CD8-positive, alpha-beta memory T cell (primary cell): ENCODE measurements around the gene NUB1. TPM values are rescaled to one million over a fixed set of nuclear protein-coding genes. Genes with fewer than 3 reads are reported as not detected.

Experiments used
- CTCF ChIA-PET: fragments of 350-600 bp; sonication (Branson Sonifier 250); formaldehyde crosslinking; loops from one replicate; lab custom pipeline; 2021; ENCODE audit warnings: antibody characterized with exemption; lab: Charles Lee
- POLR2A ChIA-PET: fragments of 350-600 bp; sonication (Branson Sonifier 250); formaldehyde crosslinking; loops from one replicate; lab custom pipeline; 2021; ENCODE audit warnings: antibody characterized with exemption; lab: Charles Lee
- DNase-seq, 5 donors: peaks; one replicate each; pipeline versions ENCODE4 v3.0.0 to v3.0.0-alpha.2; 2020 to 2022; ENCODE audit warnings: mixed read lengths in 1 of 5
- H3K27ac ChIP-seq: one replicate; pipeline ENCODE4 v1.7.0; 2013; ENCODE audit warnings: low read depth, mild to moderate bottlenecking, low read length, moderate library complexity
- H3K27me3 ChIP-seq: 2 replicates; pipeline ENCODE4 v1.7.0; 2013; ENCODE audit warnings: low read length, mild to moderate bottlenecking; ENCODE audit not compliant: insufficient read depth, poor library complexity, severe bottlenecking
- H3K36me3 ChIP-seq: 2 replicates; pipeline ENCODE4 v1.7.0; 2013; ENCODE audit warnings: mild to moderate bottlenecking, low read length, moderate library complexity; ENCODE audit not compliant: insufficient read depth
- H3K4me1 ChIP-seq: 2 replicates; pipeline ENCODE4 v1.7.0; 2013; ENCODE audit warnings: mild to moderate bottlenecking, low read length, moderate library complexity; ENCODE audit not compliant: insufficient read depth
- H3K4me3 ChIP-seq: 2 replicates; pipeline ENCODE4 v1.7.0; 2013; ENCODE audit warnings: mild to moderate bottlenecking, low read length
- H3K9me3 ChIP-seq: 2 replicates; pipeline ENCODE4 v1.7.0; 2013; ENCODE audit warnings: mild to moderate bottlenecking, low read length
- H3K27ac Mint-ChIP-seq, 8 donors: one replicate each; pipeline ENCODE4 v1.8.0; 2020 to 2021; ENCODE audit warnings: mixed read lengths in 8 of 8, mild to moderate bottlenecking in 6 of 8, inconsistent platforms in 3 of 8, moderate library complexity in 3 of 8
- H3K27me3 Mint-ChIP-seq, 2 donors: one replicate each; pipeline ENCODE4 v1.8.0; 2020 to 2021; ENCODE audit warnings: mixed read lengths in 2 of 2, mild to moderate bottlenecking in 1 of 2, moderate library complexity in 1 of 2
- H3K36me3 Mint-ChIP-seq, 3 donors: one replicate each; pipeline ENCODE4 v1.8.0; 2020 to 2021; ENCODE audit warnings: mixed read lengths in 3 of 3, inconsistent platforms in 1 of 3, mild to moderate bottlenecking in 1 of 3
- H3K4me1 Mint-ChIP-seq, 3 donors: one replicate each; pipeline ENCODE4 v1.8.0; 2020 to 2021; ENCODE audit warnings: mixed read lengths in 3 of 3, inconsistent platforms in 1 of 3, mild to moderate bottlenecking in 1 of 3
- H3K4me3 Mint-ChIP-seq, 7 donors: one replicate each; pipeline ENCODE4 v1.8.0; 2020 to 2021; ENCODE audit warnings: mixed read lengths in 7 of 7, mild to moderate bottlenecking in 6 of 7, moderate library complexity in 4 of 7, inconsistent platforms in 2 of 7
- H3K9me3 Mint-ChIP-seq, 5 donors: one replicate each; pipeline ENCODE4 v1.8.0; 2020 to 2022; ENCODE audit warnings: mixed read lengths in 5 of 5, mild to moderate bottlenecking in 3 of 5, moderate library complexity in 2 of 5, inconsistent platforms in 1 of 5
- polyA plus RNA-seq: library from polyadenylated mRNA; unstranded; fragments of 300-500 nt; fragmentation: Illumina TruSeq; gene quantifications from one replicate; pipeline ENCODE4 v1.2.3, GENCODE V29; 2021
- total RNA-seq, 2 experiments: library from RNA; stranded (reverse); gene quantifications; one replicate each; pipeline ENCODE4 v1.2.3, GENCODE V29; 2021

NUB1 gene
- total and polyA plus RNA-seq, 3 experiments from 2014 or later = 39.1 to 82.6 (median 46.1) TPM

- Histone ChIP-seq H3K4me3 (no peak overlapping the region), H3K4me1 (peaks cover 39% of the 10 kb centered on the region), H3K27me3 (no peaks in the 10 kb centered on the region), H3K27ac (peak overlapping the region; percentile 40), H3K9me3 (no peaks in the 10 kb centered on the region), H3K36me3 (peaks cover 44% of the 10 kb centered on the region)
- Mint-ChIP-seq H3K36me3 (peaks cover 5 to 83% (median 15%) of the 10 kb centered on the region in 3 donors), H3K4me1 (peaks cover 38 to 72% (median 48%) of the 10 kb centered on the region in 3 donors), H3K27me3 (peaks cover 0 to 2% of the 10 kb centered on the region in 2 donors), H3K27ac (peak overlapping the region in 7 of 8 donors; percentile 95 to 99 (median 96)), H3K9me3 (no peaks in the 10 kb centered on the region), H3K4me3 (peak overlapping the region in 2 of 7 donors; percentile 19 to 87)
- ChIA-PET POLR2A (interaction anchor here (5.1 kb wide), 1 partner anchor 11 kb away, joined by 19 read pairs; the partner anchor contains the start of gene NUB1), CTCF (interaction anchor here (0.7 to 9.2 kb wide), 13 partner anchors 10 to 416 kb away, joined by 3 to 118 read pairs (median 4); no protein-coding TSS in a partner anchor)
- no peak for DNase-seq
Observed at GRCh38 chr7:151352512-151352911, 10.9 kb downstream of the NUB1 start.

- no peaks in the 10 kb centered on the region for H3K9me3 Mint-ChIP-seq
Observed at GRCh38 chr7:151361193-151361959, 19.8 kb downstream of the NUB1 start.

GRCh38 chr7:151363182-151363581 lies 21.6 kb downstream of the NUB1 start:
- no peaks in the 10 kb centered on the region for H3K27me3 Mint-ChIP-seq

More at GRCh38 chr7:151361193-151361959, 19.8 kb downstream of the NUB1 start:
- Histone ChIP-seq H3K36me3 (peaks cover 14% of the 10 kb centered on the region), H3K4me1 (no peaks in the 10 kb centered on the region), H3K4me3 (no peak overlapping the region), H3K27me3 (no peaks in the 10 kb centered on the region), H3K9me3 (no peaks in the 10 kb centered on the region), H3K27ac (no peak overlapping the region)
- POLR2A ChIA-PET = no interaction called here
- H3K4me3 Mint-ChIP-seq = no peak overlapping the region
- H3K27ac Mint-ChIP-seq = peak overlapping the region in 2 of 8 donors; percentile 46 to 57
- no peaks in the 10 kb centered on the region for H3K27me3 Mint-ChIP-seq
- no peak for DNase-seq
- CTCF ChIA-PET = interaction anchor here (1.3 to 2.2 kb wide), 3 partner anchors 9 to 87 kb away, joined by 4 to 8 read pairs (median 4); no protein-coding TSS in a partner anchor
- peaks cover 5 to 6% (median 5%) of the 10 kb centered on the region in 3 donors for H3K4me1 Mint-ChIP-seq
- peaks cover 15 to 67% (median 21%) of the 10 kb centered on the region in 3 donors for H3K36me3 Mint-ChIP-seq

GRCh38 chr7:151366166-151366879 lies 24.7 kb downstream of the NUB1 start:
- no peaks in the 10 kb centered on the region for H3K9me3 Mint-ChIP-seq
- H3K36me3 ChIP-seq = peaks cover 22% of the 10 kb centered on the region

More at GRCh38 chr7:151363182-151363581, 21.6 kb downstream of the NUB1 start:
- Mint-ChIP-seq H3K9me3 (no peaks in the 10 kb centered on the region), H3K4me1 (peaks cover 8 to 13% (median 9%) of the 10 kb centered on the region in 3 donors), H3K36me3 (peaks cover 13 to 62% (median 23%) of the 10 kb centered on the region in 3 donors), H3K27ac (peak overlapping the region in 4 of 8 donors; percentile 3 to 61 (median 32)), H3K4me3 (no peak overlapping the region)
- H3K9me3 ChIP-seq = no peaks in the 10 kb centered on the region
- POLR2A ChIA-PET = no interaction called here
- no peak overlapping the region for H3K4me3 ChIP-seq
- no peaks in the 10 kb centered on the region for H3K27me3 ChIP-seq
- CTCF ChIA-PET = interaction anchor here (1.2 to 2.2 kb wide), 4 partner anchors 11 to 86 kb away, joined by 3 to 8 read pairs (median 4); no protein-coding TSS in a partner anchor
- H3K4me1 ChIP-seq = peaks cover 6% of the 10 kb centered on the region
- no peak for DNase-seq
- no peak overlapping the region for H3K27ac ChIP-seq
- H3K36me3 ChIP-seq = peaks cover 16% of the 10 kb centered on the region

GRCh38 chr7:151366880-151367222 lies 25.2 kb downstream of the NUB1 start:
- Mint-ChIP-seq H3K4me1 (peaks cover 10 to 17% (median 14%) of the 10 kb centered on the region in 3 donors), H3K9me3 (no peaks in the 10 kb centered on the region), H3K4me3 (no peak overlapping the region), H3K27me3 (no peaks in the 10 kb centered on the region), H3K27ac (peak overlapping the region in 5 of 8 donors; percentile 36 to 68 (median 55)), H3K36me3 (peaks cover 11 to 65% (median 18%) of the 10 kb centered on the region in 3 donors)
- DNase-seq = no peak
- ChIA-PET CTCF (interaction anchor here (0.7 to 6.8 kb wide), 7 partner anchors 14 to 393 kb away, joined by 3 to 138 read pairs (median 5); no protein-coding TSS in a partner anchor), POLR2A (no interaction called here)
- H3K9me3 ChIP-seq = no peaks in the 10 kb centered on the region
- H3K27ac ChIP-seq = no peak overlapping the region
- no peak overlapping the region for H3K4me3 ChIP-seq
- no peaks in the 10 kb centered on the region for H3K27me3 ChIP-seq
- peaks cover 18% of the 10 kb centered on the region for H3K36me3 ChIP-seq
- H3K4me1 ChIP-seq = peaks cover 9% of the 10 kb centered on the region

More at GRCh38 chr7:151366166-151366879, 24.7 kb downstream of the NUB1 start:
- no peak overlapping the region for H3K4me3 Mint-ChIP-seq
- Histone ChIP-seq H3K4me1 (peaks cover 9% of the 10 kb centered on the region), H3K4me3 (no peak overlapping the region), H3K27ac (no peak overlapping the region), H3K27me3 (no peaks in the 10 kb centered on the region), H3K9me3 (no peaks in the 10 kb centered on the region)
- H3K27ac Mint-ChIP-seq = peak overlapping the region in 7 of 8 donors; percentile 2 to 93 (median 61)
- peaks cover 11 to 66% (median 18%) of the 10 kb centered on the region in 3 donors for H3K36me3 Mint-ChIP-seq
- ChIA-PET POLR2A (no interaction called here), CTCF (interaction anchor here (0.7 to 6.8 kb wide), 8 partner anchors 13 to 393 kb away, joined by 3 to 138 read pairs (median 4); no protein-coding TSS in a partner anchor)
- DNase-seq = no peak
- H3K27me3 Mint-ChIP-seq = no peaks in the 10 kb centered on the region
- peaks cover 10 to 17% (median 14%) of the 10 kb centered on the region in 3 donors for H3K4me1 Mint-ChIP-seq

- POLR2A ChIA-PET = no interaction called here
- Histone ChIP-seq H3K9me3 (no peaks in the 10 kb centered on the region), H3K4me1 (peaks cover 9% of the 10 kb centered on the region), H3K27me3 (no peaks in the 10 kb centered on the region), H3K4me3 (no peak overlapping the region), H3K27ac (no peak overlapping the region), H3K36me3 (peaks cover 21% of the 10 kb centered on the region)
- Mint-ChIP-seq H3K36me3 (peaks cover 11 to 65% (median 18%) of the 10 kb centered on the region in 3 donors), H3K27ac (peak overlapping the region in 4 of 8 donors; percentile 45 to 69 (median 60)), H3K9me3 (no peaks in the 10 kb centered on the region), H3K4me3 (no peak overlapping the region), H3K4me1 (peaks cover 10 to 19% (median 14%) of the 10 kb centered on the region in 3 donors), H3K27me3 (no peaks in the 10 kb centered on the region)
- no peak for DNase-seq
- CTCF ChIA-PET = interaction anchor here (1.5 to 6.8 kb wide), 5 partner anchors 14 to 81 kb away, joined by 5 to 138 read pairs (median 8); partner anchors contain the start of gene CRYGN
Observed at GRCh38 chr7:151367284-151367683, 25.7 kb downstream of the NUB1 start.

- H3K27me3 Mint-ChIP-seq = no peaks in the 10 kb centered on the region
- CTCF ChIA-PET = interaction anchor here (0.6 to 6.8 kb wide), 24 partner anchors 8 to 392 kb away, joined by 3 to 138 read pairs (median 6); partner anchors contain the start of genes CRYGN and WDR86
- peaks cover 4 to 65% (median 15%) of the 10 kb centered on the region in 3 donors for H3K36me3 Mint-ChIP-seq
- POLR2A ChIA-PET = no interaction called here
- Histone ChIP-seq H3K36me3 (peaks cover 26% of the 10 kb centered on the region), H3K4me3 (no peak overlapping the region), H3K9me3 (no peaks in the 10 kb centered on the region), H3K27ac (no peak overlapping the region), H3K4me1 (peaks cover 9% of the 10 kb centered on the region), H3K27me3 (no peaks in the 10 kb centered on the region)
- H3K9me3 Mint-ChIP-seq = no peaks in the 10 kb centered on the region
- H3K4me1 Mint-ChIP-seq = peaks cover 10 to 21% (median 14%) of the 10 kb centered on the region in 3 donors
- H3K4me3 Mint-ChIP-seq = no peak overlapping the region
- peak overlapping the region in 7 of 8 donors; percentile 56 to 83 (median 78) for H3K27ac Mint-ChIP-seq
- peak; percentile 62 to 81 (median 72) for DNase-seq
Observed at GRCh38 chr7:151368136-151368571, 26.5 kb downstream of the NUB1 start.
